ENCODE measurements around the gene CYP3A4. TPM values are rescaled to one million over a fixed set of nuclear protein-coding genes. Genes with fewer than 3 reads are reported as not detected.
"Not testable (repeated sequence)": the region's sequence is repeated elsewhere in the genome, so short reads cannot be mapped to it uniquely, and the experiment has no call there.

Gene CYP3A4
- total RNA-seq, 2 experiments from 2014 or later: not detected

DNA sequence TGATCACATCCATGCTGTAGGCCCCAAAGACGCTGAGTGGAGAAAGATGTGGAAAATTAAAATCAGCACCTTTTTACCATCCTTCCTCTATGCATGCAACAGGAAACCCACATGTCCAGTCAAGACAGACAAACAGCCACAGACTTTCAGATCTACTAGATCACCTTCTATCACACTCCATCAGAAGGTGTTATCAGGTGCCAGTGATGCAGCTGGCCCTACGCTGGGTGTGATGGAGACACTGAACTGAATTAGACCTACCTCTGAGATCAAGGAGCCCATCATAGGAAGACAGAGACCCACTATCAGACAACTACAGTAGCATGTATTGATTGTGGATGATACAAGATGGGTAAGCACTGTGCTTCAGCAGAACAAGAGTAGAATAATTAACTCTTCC lies 15.5 kb downstream of the CYP3A4 start:
- CTCF ChIA-PET: no interaction called here
- Mint-ChIP-seq H3K4me1 (ENCODE audit: low read depth) (peaks cover 10% of the 10 kb centered on the region), H3K9me3 (no peaks in the 10 kb centered on the region), H3K27ac (no peak overlapping the region), H3K27me3 (ENCODE audit: low read depth) (peaks cover 37% of the 10 kb centered on the region), H3K4me3 (no peak overlapping the region), H3K36me3 (ENCODE audit: low read depth) (no peaks in the 10 kb centered on the region)
- intact Hi-C loops (cut with micrococcal nuclease): no loop called here
- no peak for DNase-seq

DNA sequence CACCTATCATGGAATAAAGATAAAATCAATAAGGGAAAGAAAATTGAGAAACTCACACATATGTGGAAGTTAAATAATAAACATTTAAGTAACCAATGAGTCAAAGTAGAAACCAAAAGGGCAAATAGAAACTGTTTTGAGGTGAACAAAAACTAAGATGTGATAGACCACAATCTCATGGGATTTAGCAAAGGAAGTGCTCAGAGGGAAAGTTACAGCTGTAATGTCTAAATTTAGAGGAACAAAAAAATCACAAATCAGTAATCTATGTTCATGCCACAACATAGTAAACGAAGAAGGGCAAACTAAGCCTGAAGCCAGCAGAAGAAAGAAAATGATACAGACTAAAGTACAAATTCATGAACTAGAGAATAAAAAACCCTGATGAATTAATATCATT lies 16.3 kb downstream of the CYP3A4 start:
- H3K4me3 Mint-ChIP-seq: no peak overlapping the region
- CTCF ChIA-PET: interaction anchor here (0.6 kb wide), 2 partner anchors 31 to 1033 kb away, joined by 3 to 4 read pairs; no protein-coding TSS in a partner anchor
- DNase-seq: no peak
- no peak overlapping the region for H3K27ac Mint-ChIP-seq
- no peaks in the 10 kb centered on the region for H3K9me3 Mint-ChIP-seq
- H3K36me3 Mint-ChIP-seq (ENCODE audit: low read depth): no peaks in the 10 kb centered on the region
- intact Hi-C loops (cut with micrococcal nuclease): no loop called here
- H3K27me3 Mint-ChIP-seq (ENCODE audit: low read depth): peaks cover 32% of the 10 kb centered on the region
- H3K4me1 Mint-ChIP-seq (ENCODE audit: low read depth): peaks cover 6% of the 10 kb centered on the region

DNA sequence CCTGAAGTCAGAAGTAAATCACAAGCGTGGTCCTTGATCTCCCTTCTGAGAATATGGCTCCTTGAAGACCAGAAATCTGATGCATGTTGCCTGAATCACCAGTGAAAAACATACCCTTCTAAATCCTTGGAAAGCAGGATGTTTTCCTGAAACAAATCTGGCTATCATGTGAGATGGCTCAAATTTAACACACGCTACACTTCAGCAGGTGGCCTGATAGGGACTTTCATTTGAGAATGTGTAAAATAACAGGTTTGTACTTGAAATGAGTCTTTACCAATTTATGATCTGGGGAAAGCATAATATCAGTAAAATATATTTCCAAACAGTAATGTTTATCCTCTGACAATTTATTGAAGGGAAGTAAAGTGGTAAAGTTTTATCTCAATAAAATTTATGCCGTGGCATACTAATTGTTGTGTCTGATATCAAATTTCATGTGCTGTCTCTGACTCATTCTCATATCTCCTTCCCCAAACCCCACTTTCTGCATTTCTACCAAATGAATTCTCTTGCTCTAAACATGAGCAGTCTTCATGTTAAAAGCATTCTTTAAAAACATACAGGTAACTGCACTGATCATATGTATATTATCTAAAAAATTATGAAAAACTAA lies 17.4 kb downstream of the CYP3A4 start:
- Mint-ChIP-seq H3K4me3 (no peak overlapping the region), H3K4me1 (ENCODE audit: low read depth) (peaks cover 6% of the 10 kb centered on the region), H3K27ac (no peak overlapping the region), H3K36me3 (ENCODE audit: low read depth) (no peaks in the 10 kb centered on the region), H3K9me3 (no peaks in the 10 kb centered on the region), H3K27me3 (ENCODE audit: low read depth) (peaks cover 22% of the 10 kb centered on the region)
- CTCF ChIA-PET: interaction anchor here (0.6 kb wide), 1 partner anchor 32 kb away, joined by 4 read pairs; no protein-coding TSS in a partner anchor
- DNase-seq: no peak
- intact Hi-C loops (cut with micrococcal nuclease): no loop called here

GRCh38 chr7:99764478-99764877 lies 19.5 kb downstream of the CYP3A4 start:
- Mint-ChIP-seq H3K4me3 (no peak overlapping the region), H3K27me3 (ENCODE audit: low read depth) (peaks cover 7% of the 10 kb centered on the region), H3K9me3 (no peaks in the 10 kb centered on the region), H3K36me3 (ENCODE audit: low read depth) (no peaks in the 10 kb centered on the region), H3K4me1 (ENCODE audit: low read depth) (peaks cover 6% of the 10 kb centered on the region), H3K27ac (no peak overlapping the region)
- intact Hi-C loops (cut with micrococcal nuclease): no loop called here
- CTCF ChIA-PET: no interaction called here
- DNase-seq: no peak

DNA sequence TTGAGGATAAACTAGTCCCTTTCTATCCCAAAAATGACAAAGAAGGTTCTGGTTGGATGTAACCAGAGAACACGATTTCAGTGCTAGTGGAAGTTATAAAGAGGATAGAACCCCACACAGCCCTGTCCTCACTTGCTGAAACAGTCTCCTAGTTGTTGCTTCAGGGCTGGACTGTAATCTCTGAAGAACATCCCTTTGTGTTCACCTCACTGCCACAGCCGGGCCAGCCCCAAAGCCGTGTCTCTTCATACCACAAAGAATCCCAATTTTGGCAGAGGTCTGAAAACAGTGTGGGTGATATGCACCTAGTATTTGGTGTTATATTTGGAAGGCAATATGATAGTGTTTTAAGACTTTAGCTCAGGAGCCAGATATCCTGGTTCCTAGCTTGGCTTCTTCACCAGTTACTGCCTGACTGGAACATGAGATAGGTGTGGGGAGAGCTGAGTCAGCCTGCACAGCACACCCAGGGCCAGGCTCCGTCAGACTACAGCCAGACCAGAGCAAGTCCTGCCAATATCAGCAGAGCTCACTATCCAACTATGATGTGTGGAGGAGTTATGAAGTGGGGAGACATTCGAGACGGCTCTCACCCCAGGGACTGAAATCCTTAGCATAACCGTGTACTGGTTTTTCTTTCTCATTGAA lies 21.2 kb downstream of the CYP3A4 start:
- peaks cover 5% of the 10 kb centered on the region for H3K4me1 Mint-ChIP-seq (ENCODE audit: low read depth)
- intact Hi-C loops (cut with micrococcal nuclease): no loop called here
- H3K27me3 Mint-ChIP-seq (ENCODE audit: low read depth): no peaks in the 10 kb centered on the region
- CTCF ChIA-PET: no interaction called here
- H3K27ac Mint-ChIP-seq: no peak overlapping the region
- no peaks in the 10 kb centered on the region for H3K9me3 Mint-ChIP-seq
- no peaks in the 10 kb centered on the region for H3K36me3 Mint-ChIP-seq (ENCODE audit: low read depth)
- DNase-seq: no peak
- H3K4me3 Mint-ChIP-seq: no peak overlapping the region

GRCh38 chr7:99755085-99755484 lies 28.9 kb downstream of the CYP3A4 start:
- CTCF ChIA-PET: no interaction called here
- peaks cover 1% of the 10 kb centered on the region for H3K4me1 Mint-ChIP-seq (ENCODE audit: low read depth)
- intact Hi-C loops (cut with micrococcal nuclease): no loop called here
- H3K27me3 Mint-ChIP-seq (ENCODE audit: low read depth): no peaks in the 10 kb centered on the region
- no peaks in the 10 kb centered on the region for H3K9me3 Mint-ChIP-seq
- no peak overlapping the region for H3K27ac Mint-ChIP-seq
- no peaks in the 10 kb centered on the region for H3K36me3 Mint-ChIP-seq (ENCODE audit: low read depth)
- DNase-seq: no peak
- no peak overlapping the region for H3K4me3 Mint-ChIP-seq

- peaks cover 4% of the 10 kb centered on the region for H3K4me1 Mint-ChIP-seq (ENCODE audit: low read depth)
- H3K27ac Mint-ChIP-seq: no peak overlapping the region
- intact Hi-C loops (cut with micrococcal nuclease): no loop called here
- DNase-seq: no peak
- H3K4me3 Mint-ChIP-seq: no peak overlapping the region
- CTCF ChIA-PET: interaction anchor here (0.7 kb wide), 1 partner anchor 49 kb away, joined by 3 read pairs; no protein-coding TSS in a partner anchor
- H3K36me3 Mint-ChIP-seq (ENCODE audit: low read depth): no peaks in the 10 kb centered on the region
- H3K9me3 Mint-ChIP-seq: no peaks in the 10 kb centered on the region
- no peaks in the 10 kb centered on the region for H3K27me3 Mint-ChIP-seq (ENCODE audit: low read depth)
Measured at GRCh38 chr7:99752356-99752755, 31.6 kb downstream of the CYP3A4 start.

GRCh38 chr7:99751322-99752052 lies 32.5 kb downstream of the CYP3A4 start:
- H3K27ac Mint-ChIP-seq; H3K9me3 Mint-ChIP-seq; H3K4me3 Mint-ChIP-seq; intact Hi-C loops (cut with micrococcal nuclease); H3K27me3 Mint-ChIP-seq (ENCODE audit: low read depth); H3K36me3 Mint-ChIP-seq (ENCODE audit: low read depth); CTCF ChIA-PET; DNase-seq; H3K4me1 Mint-ChIP-seq (ENCODE audit: low read depth): not testable (repeated sequence)

DNA sequence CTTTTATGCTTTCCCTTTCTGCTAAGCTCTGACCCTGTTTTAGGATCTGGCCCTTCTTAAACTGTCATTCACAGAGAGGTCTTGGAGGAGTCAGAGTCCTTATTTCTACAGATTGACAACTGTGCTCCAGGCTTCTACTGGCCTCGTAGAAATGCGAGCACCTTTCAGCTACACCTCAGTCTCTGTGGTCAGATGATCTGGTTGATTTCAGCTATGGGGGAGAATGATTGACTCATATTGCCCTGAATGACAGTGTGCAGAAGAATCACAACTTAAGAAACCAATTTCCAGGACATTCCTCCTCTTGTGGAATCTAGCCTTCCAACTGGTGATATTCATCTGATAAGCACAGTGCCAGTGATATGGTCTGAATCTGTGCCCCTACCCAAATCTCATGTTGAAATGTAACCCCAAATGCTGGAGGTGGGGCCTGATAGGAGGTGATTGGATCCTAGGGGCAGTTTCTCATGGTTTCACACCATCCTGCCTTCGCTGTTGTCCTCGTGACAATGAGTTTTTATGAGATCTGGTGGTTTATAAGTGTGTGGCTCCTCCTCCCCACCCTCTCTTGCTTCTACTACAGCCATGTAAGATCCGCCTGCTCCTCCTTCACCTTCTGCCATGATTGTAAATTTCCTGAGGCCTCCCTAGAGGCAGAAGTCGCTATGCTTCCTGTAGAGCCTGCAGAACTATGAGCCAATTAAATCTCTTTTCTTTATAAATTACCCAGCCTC lies 35.0 kb downstream of the CYP3A4 start:
- H3K36me3 Mint-ChIP-seq (ENCODE audit: low read depth): no peaks in the 10 kb centered on the region
- peaks cover 3% of the 10 kb centered on the region for H3K9me3 Mint-ChIP-seq
- H3K27ac Mint-ChIP-seq: no peak overlapping the region
- H3K4me3 Mint-ChIP-seq: no peak overlapping the region
- intact Hi-C loops (cut with micrococcal nuclease): no loop called here
- peaks cover 4% of the 10 kb centered on the region for H3K4me1 Mint-ChIP-seq (ENCODE audit: low read depth)
- no peak for DNase-seq
- CTCF ChIA-PET: no interaction called here
- peaks cover 4% of the 10 kb centered on the region for H3K27me3 Mint-ChIP-seq (ENCODE audit: low read depth)

DNA sequence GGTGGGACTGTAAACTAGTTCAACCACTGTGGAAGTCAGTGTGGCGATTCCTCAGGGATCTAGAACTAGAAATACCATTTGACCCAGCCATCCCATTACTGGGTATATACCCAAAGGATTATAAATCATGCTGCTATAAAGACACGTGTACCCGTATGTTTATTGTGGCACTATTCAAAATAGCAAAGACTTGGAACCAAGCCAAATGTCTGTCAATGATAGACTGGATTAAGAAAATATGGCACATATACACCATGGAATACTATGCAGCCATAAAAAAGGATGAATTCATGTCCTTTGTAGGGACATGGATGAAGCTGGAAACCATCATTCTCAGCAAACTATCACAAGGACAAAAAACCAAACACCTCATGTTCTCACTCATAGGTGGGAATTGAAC lies 37.1 kb downstream of the CYP3A4 start:
- H3K4me1 Mint-ChIP-seq (ENCODE audit: low read depth); H3K9me3 Mint-ChIP-seq; intact Hi-C loops (cut with micrococcal nuclease): not testable (repeated sequence)

DNA sequence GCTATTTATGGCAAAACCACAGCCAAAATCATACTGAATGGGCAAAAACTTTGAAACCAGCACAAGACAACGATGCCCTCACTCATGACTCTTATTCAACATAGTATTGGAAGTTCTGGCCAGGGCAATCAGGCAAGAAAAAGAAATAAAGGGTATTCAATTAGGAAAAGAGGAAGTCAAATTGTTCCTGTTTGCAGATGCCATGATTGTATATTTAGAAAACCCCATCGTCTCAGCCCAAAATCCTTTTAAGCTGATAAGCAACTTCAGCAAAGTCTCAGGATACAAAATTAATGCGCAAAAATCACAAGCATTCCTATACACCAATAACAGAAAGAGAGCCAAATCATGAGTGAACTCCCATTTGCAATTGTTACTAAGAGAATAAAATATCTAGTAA lies 38.6 kb downstream of the CYP3A4 start:
- DNase-seq; H3K27me3 Mint-ChIP-seq (ENCODE audit: low read depth); H3K36me3 Mint-ChIP-seq (ENCODE audit: low read depth); H3K27ac Mint-ChIP-seq; CTCF ChIA-PET; H3K4me3 Mint-ChIP-seq; H3K9me3 Mint-ChIP-seq; intact Hi-C loops (cut with micrococcal nuclease): not testable (repeated sequence)
- peaks cover 11% of the 10 kb centered on the region for H3K4me1 Mint-ChIP-seq (ENCODE audit: low read depth)

More for the DNA sequence above, 37.1 kb downstream of the CYP3A4 start:
- CTCF ChIA-PET; H3K27ac Mint-ChIP-seq; H3K4me3 Mint-ChIP-seq; H3K27me3 Mint-ChIP-seq (ENCODE audit: low read depth); H3K36me3 Mint-ChIP-seq (ENCODE audit: low read depth); DNase-seq: not testable (repeated sequence)

GRCh38 chr7:99742737-99743394 lies 41.1 kb downstream of the CYP3A4 start:
- no peak overlapping the region for H3K27ac Mint-ChIP-seq
- H3K4me3 Mint-ChIP-seq: no peak overlapping the region
- peaks cover 4% of the 10 kb centered on the region for H3K27me3 Mint-ChIP-seq (ENCODE audit: low read depth)
- H3K9me3 Mint-ChIP-seq: peaks cover 3% of the 10 kb centered on the region
- H3K36me3 Mint-ChIP-seq (ENCODE audit: low read depth): peaks cover 8% of the 10 kb centered on the region
- DNase-seq: no peak
- intact Hi-C loops (cut with micrococcal nuclease): no loop called here
- CTCF ChIA-PET: no interaction called here
- peaks cover 15% of the 10 kb centered on the region for H3K4me1 Mint-ChIP-seq (ENCODE audit: low read depth)
